ENCODE measurements around the gene CFAP57. TPM values are rescaled to one million over a fixed set of nuclear protein-coding genes. Genes with fewer than 3 reads are reported as not detected.
"Not testable (repeated sequence)": the region's sequence is repeated elsewhere in the genome, so short reads cannot be mapped to it uniquely, and the experiment has no call there.

Gene CFAP57
- 0.16 TPM in 1 of 2 replicates, not detected in the other for total RNA-seq (2014; rRNA removed; shearing (Covaris generic))

- Histone ChIP-seq H3K4me1 (replicated peaks) (peaks cover 4% of the 10 kb centered on the region), H3K27me3 (replicated peaks) (no peaks in the 10 kb centered on the region; the same call in 1 of the 2 replicates), H3K9me3 (replicated peaks) (no peaks in the 10 kb centered on the region), H3K27ac (peak within 1 kb of the TSS; percentile 48), H3K36me3 (peaks cover 45% of the 10 kb centered on the region), H3K4me3 (peak within 1 kb of the TSS; percentile 66)
- DNase-seq (ENCODE audit: low read depth in 1 of 2, low spot score in 2 of 2): peak; percentile 89 to 92
These were observed at the start of gene CFAP57, which contains the start of gene EBNA1BP2 for GRCh38 chr1:43171876-43172526. Gene CFAP57 (plus strand): TSS chr1:43172330. CDS start chr1:43172754, 424 bp downstream. Gene EBNA1BP2 (minus strand): TSS chr1:43172290. CDS start chr1:43172118, 172 bp downstream.

GRCh38 chr1:43123031-43123430 is 49.1 kb upstream of the CFAP57 start:
- H3K4me3 ChIP-seq: no peak overlapping the region
- H3K36me3 ChIP-seq: no peaks in the 10 kb centered on the region
- H3K4me1 ChIP-seq (replicated peaks): no peaks in the 10 kb centered on the region
- no peak overlapping the region for H3K27ac ChIP-seq
- H3K9me3 ChIP-seq (replicated peaks): no peaks in the 10 kb centered on the region
- DNase-seq (ENCODE audit: low read depth in 1 of 2, low spot score in 2 of 2): no peak
- no peaks in the 10 kb centered on the region for H3K27me3 ChIP-seq (replicated peaks)

- no peak for DNase-seq (ENCODE audit: low read depth in 1 of 2, low spot score in 2 of 2)
- no peak overlapping the region for H3K4me3 ChIP-seq
- no peak overlapping the region for H3K27ac ChIP-seq
These were observed 43.3 kb upstream of the CFAP57 start for GRCh38 chr1:43128816-43129215.

GRCh38 chr1:43129426-43129825 is 42.7 kb upstream of the CFAP57 start:
- H3K36me3 ChIP-seq: no peaks in the 10 kb centered on the region
- no peak overlapping the region for H3K4me3 ChIP-seq
- no peaks in the 10 kb centered on the region for H3K27me3 ChIP-seq (replicated peaks)
- DNase-seq (ENCODE audit: low read depth in 1 of 2, low spot score in 2 of 2): no peak
- peaks cover 8% of the 10 kb centered on the region for H3K4me1 ChIP-seq (replicated peaks)
- H3K27ac ChIP-seq: no peak overlapping the region
- H3K9me3 ChIP-seq (replicated peaks): no peaks in the 10 kb centered on the region; the same call in none of the 2 replicates

More at GRCh38 chr1:43128816-43129215, 43.3 kb upstream of the CFAP57 start:
- Histone ChIP-seq H3K9me3 (replicated peaks) (no peaks in the 10 kb centered on the region; the same call in 1 of the 2 replicates), H3K36me3 (no peaks in the 10 kb centered on the region), H3K4me1 (replicated peaks) (peaks cover 2% of the 10 kb centered on the region), H3K27me3 (replicated peaks) (no peaks in the 10 kb centered on the region)

- DNase-seq (ENCODE audit: low read depth in 1 of 2, low spot score in 2 of 2): peak in 1 of 2 experiments; percentile 51
- H3K27me3 ChIP-seq (replicated peaks): no peaks in the 10 kb centered on the region
- no peak overlapping the region for H3K4me3 ChIP-seq
- peaks cover 11% of the 10 kb centered on the region for H3K4me1 ChIP-seq (replicated peaks)
- H3K27ac ChIP-seq: 0 out of 2 replicates have a peak overlapping the region, but pooled peaks have one; percentile 3
- H3K36me3 ChIP-seq: no peaks in the 10 kb centered on the region
- H3K9me3 ChIP-seq (replicated peaks): peaks cover 3% of the 10 kb centered on the region
These were observed 38.1 kb upstream of the CFAP57 start for GRCh38 chr1:43134068-43134467.

GRCh38 chr1:43134640-43135039 is 37.5 kb upstream of the CFAP57 start:
- Histone ChIP-seq H3K9me3 (replicated peaks) (peaks cover 3% of the 10 kb centered on the region), H3K27ac (no peak overlapping the region), H3K4me3 (no peak overlapping the region), H3K27me3 (replicated peaks) (no peaks in the 10 kb centered on the region), H3K4me1 (replicated peaks) (peaks cover 11% of the 10 kb centered on the region), H3K36me3 (no peaks in the 10 kb centered on the region)
- DNase-seq (ENCODE audit: low read depth in 1 of 2, low spot score in 2 of 2): no peak

GRCh38 chr1:43135857-43136781 is 36.0 kb upstream of the CFAP57 start:
- H3K36me3 ChIP-seq: no peaks in the 10 kb centered on the region
- H3K27ac ChIP-seq: no peak overlapping the region
- no peak for DNase-seq (ENCODE audit: low read depth in 1 of 2, low spot score in 2 of 2)
- H3K4me3 ChIP-seq: no peak overlapping the region
- H3K27me3 ChIP-seq (replicated peaks): no peaks in the 10 kb centered on the region
- peaks cover 11% of the 10 kb centered on the region for H3K4me1 ChIP-seq (replicated peaks)
- H3K9me3 ChIP-seq (replicated peaks): peaks cover 3% of the 10 kb centered on the region

- H3K4me3 ChIP-seq: no peak overlapping the region
- H3K27ac ChIP-seq: no peak overlapping the region
- H3K9me3 ChIP-seq (replicated peaks): peaks cover 3% of the 10 kb centered on the region; the same call in 1 of the 2 replicates
- H3K27me3 ChIP-seq (replicated peaks): no peaks in the 10 kb centered on the region
- peaks cover 11% of the 10 kb centered on the region for H3K4me1 ChIP-seq (replicated peaks)
- H3K36me3 ChIP-seq: no peaks in the 10 kb centered on the region
- DNase-seq (ENCODE audit: low read depth in 1 of 2, low spot score in 2 of 2): no peak
These were observed 34.6 kb upstream of the CFAP57 start for GRCh38 chr1:43137445-43138052.

GRCh38 chr1:43139295-43139694 is 32.8 kb upstream of the CFAP57 start:
- H3K27me3 ChIP-seq (replicated peaks); H3K4me3 ChIP-seq; H3K36me3 ChIP-seq; H3K4me1 ChIP-seq (replicated peaks); DNase-seq (ENCODE audit: low read depth in 1 of 2, low spot score in 2 of 2); H3K27ac ChIP-seq; H3K9me3 ChIP-seq (replicated peaks): not testable (repeated sequence)

GRCh38 chr1:43140010-43140409 is 32.1 kb upstream of the CFAP57 start:
- Histone ChIP-seq H3K9me3 (replicated peaks) (no peaks in the 10 kb centered on the region; the same call in 1 of the 2 replicates), H3K4me1 (replicated peaks) (no peaks in the 10 kb centered on the region), H3K27ac (no peak overlapping the region), H3K4me3 (no peak overlapping the region), H3K27me3 (replicated peaks) (no peaks in the 10 kb centered on the region), H3K36me3 (no peaks in the 10 kb centered on the region)
- DNase-seq (ENCODE audit: low read depth in 1 of 2, low spot score in 2 of 2): no peak

GRCh38 chr1:43140583-43140982 is 31.5 kb upstream of the CFAP57 start:
- DNase-seq (ENCODE audit: low read depth in 1 of 2, low spot score in 2 of 2): no peak
- Histone ChIP-seq H3K27me3 (replicated peaks) (peaks cover 3% of the 10 kb centered on the region; the same call in 1 of the 2 replicates), H3K9me3 (replicated peaks) (no peaks in the 10 kb centered on the region; the same call in 1 of the 2 replicates), H3K36me3 (no peaks in the 10 kb centered on the region), H3K27ac (no peak overlapping the region), H3K4me3 (no peak overlapping the region), H3K4me1 (replicated peaks) (no peaks in the 10 kb centered on the region)

GRCh38 chr1:43143441-43143888 is 28.7 kb upstream of the CFAP57 start:
- no peak overlapping the region for H3K27ac ChIP-seq
- no peaks in the 10 kb centered on the region for H3K36me3 ChIP-seq
- H3K4me1 ChIP-seq (replicated peaks): peaks cover 5% of the 10 kb centered on the region
- no peak for DNase-seq (ENCODE audit: low read depth in 1 of 2, low spot score in 2 of 2)
- H3K27me3 ChIP-seq (replicated peaks): peaks cover 32% of the 10 kb centered on the region
- no peaks in the 10 kb centered on the region; the same call in 1 of the 2 replicates for H3K9me3 ChIP-seq (replicated peaks)
- no peak overlapping the region for H3K4me3 ChIP-seq

- H3K4me1 ChIP-seq (replicated peaks): peaks cover 5% of the 10 kb centered on the region
- no peak overlapping the region for H3K27ac ChIP-seq
- peaks cover 39% of the 10 kb centered on the region for H3K27me3 ChIP-seq (replicated peaks)
- no peak overlapping the region for H3K4me3 ChIP-seq
- no peaks in the 10 kb centered on the region; the same call in 1 of the 2 replicates for H3K9me3 ChIP-seq (replicated peaks)
- DNase-seq (ENCODE audit: low read depth in 1 of 2, low spot score in 2 of 2): no peak
- H3K36me3 ChIP-seq: no peaks in the 10 kb centered on the region
These were observed 27.9 kb upstream of the CFAP57 start for GRCh38 chr1:43144237-43144636.

Measured in SJSA1 (cell line).